GM23248 (cell line): ENCODE results near the gene ZNF581.

Experiments used
- EZH2 ChIP-seq: fragments of 200-600 bp; sonication (generic); IDR thresholded peaks from 2 replicates; pipeline ENCODE4 v1.6.1; 2018; ENCODE audit warnings: antibody characterized with exemption, mild to moderate bottlenecking; ENCODE audit not compliant: insufficient read depth, poor library complexity, severe bottlenecking
- EZH2phosphoT487 ChIP-seq: fragments of 200-600 bp; sonication (generic); IDR thresholded peaks from 2 replicates; pipeline ENCODE4 v1.6.1; 2018; ENCODE audit warnings: antibody characterized with exemption, moderate library complexity, mild to moderate bottlenecking, low read depth; ENCODE audit not compliant: insufficient read depth

DNA sequence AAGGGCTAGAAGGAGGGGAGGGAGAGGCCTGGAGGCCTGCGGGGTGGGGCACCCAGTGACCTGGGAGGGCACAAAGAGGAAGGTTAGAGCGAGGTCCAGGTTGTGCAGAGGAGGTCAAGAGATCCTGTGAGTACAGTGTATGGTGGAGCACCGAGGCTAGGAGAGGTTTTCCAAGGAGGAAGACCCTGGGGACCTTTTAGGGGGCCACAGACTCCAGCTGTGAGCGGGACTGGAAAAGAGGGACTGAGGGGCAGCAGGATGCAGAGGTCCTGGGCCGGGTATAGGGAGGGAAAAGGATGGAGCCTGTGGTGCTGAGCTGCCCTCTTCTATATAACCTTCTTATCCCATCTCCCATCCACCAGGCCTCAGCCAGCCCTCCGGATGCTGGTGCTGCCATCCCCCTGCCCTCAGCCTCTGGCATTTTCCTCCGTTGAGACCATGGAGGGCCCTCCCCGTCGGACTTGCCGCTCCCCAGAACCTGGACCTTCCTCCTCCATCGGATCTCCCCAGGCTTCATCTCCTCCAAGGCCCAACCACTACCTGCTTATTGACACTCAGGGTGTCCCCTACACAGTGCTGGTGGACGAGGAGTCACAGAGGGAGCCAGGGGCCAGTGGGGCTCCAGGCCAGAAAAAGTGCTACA, 863 bp downstream of the ZNF581 start:
- TF ChIP-seq EZH2: no peak
- TF ChIP-seq EZH2phosphoT487: no peak
